ENCODE measurements around the gene C4orf54.

DNA sequence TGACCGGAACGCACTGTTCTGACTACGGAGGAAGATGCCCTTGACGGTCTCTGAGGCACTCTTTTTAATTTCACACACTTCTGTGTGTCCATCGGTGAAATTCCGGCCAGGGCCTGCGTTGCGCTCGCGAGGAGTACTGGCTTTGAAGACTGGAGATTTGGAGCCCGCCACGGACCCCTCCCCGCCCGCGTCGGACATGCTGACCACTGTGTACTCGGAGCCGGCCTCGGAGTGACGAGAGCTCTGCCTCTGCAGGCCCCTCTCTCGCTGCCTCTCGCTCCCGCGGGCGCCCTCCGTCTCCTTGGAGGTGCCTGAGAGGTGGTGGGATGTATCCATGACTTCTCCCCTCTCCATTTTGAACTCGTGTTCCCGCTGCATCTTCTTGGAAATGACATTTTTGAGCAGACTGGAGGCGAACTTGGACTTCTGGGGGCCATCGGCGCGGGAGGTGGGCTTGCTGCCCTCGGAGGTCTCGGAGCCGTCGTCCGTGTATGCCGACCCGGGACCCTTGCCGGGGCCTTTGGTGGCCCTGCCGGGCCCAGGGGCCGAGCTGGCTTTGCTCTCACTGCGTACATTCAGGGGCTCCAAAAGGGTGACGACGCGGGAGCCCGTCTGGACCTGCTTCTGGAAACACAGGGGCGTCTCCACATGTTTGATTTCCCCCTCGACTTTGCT lies 5.7 kb downstream of the C4orf54 start:
- no peak for TF ChIP-seq POLR2A (IDR thresholded peaks at IDR 0.05)
- TF ChIP-seq, protein P1, sequence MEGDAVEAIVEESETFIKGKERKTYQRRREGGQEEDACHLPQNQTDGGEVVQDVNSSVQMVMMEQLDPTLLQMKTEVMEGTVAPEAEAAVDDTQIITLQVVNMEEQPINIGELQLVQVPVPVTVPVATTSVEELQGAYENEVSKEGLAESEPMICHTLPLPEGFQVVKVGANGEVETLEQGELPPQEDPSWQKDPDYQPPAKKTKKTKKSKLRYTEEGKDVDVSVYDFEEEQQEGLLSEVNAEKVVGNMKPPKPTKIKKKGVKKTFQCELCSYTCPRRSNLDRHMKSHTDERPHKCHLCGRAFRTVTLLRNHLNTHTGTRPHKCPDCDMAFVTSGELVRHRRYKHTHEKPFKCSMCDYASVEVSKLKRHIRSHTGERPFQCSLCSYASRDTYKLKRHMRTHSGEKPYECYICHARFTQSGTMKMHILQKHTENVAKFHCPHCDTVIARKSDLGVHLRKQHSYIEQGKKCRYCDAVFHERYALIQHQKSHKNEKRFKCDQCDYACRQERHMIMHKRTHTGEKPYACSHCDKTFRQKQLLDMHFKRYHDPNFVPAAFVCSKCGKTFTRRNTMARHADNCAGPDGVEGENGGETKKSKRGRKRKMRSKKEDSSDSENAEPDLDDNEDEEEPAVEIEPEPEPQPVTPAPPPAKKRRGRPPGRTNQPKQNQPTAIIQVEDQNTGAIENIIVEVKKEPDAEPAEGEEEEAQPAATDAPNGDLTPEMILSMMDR (IDR thresholded peaks at IDR 0.05) = no peak
- no peak for TF ChIP-seq POLR2AphosphoS5 (IDR thresholded peaks at IDR 0.05)

All from prostate gland (tissue), 2 donors.